Adrenal gland (tissue), 12 donors: ENCODE data around the gene PDE6D. TPM values are rescaled to one million over a fixed set of nuclear protein-coding genes. Genes with fewer than 3 reads are reported as not detected.
A peak's percentile ranks its signal among the peaks of the same experiment; 100 is the strongest.

Experiments used
- DNase-seq, 7 donors: peaks; one replicate each; pipeline ENCODE4 v3.0.0-alpha.2; 2019 to 2020
- H3K27ac ChIP-seq, 5 donors: fragments of 200-600 bp; sonication (generic) in 4 of 5; 1 replicate in 3 of 5; 2 replicates in 2 of 5; pipeline versions ENCODE4 v1.5.1 to v1.8.0; 2016 to 2020; ENCODE audit warnings: mild to moderate bottlenecking in 1 of 5
- H3K27me3 ChIP-seq: fragments of 200-600 bp; 2 replicates; pipeline ENCODE4 v1.8.0; 2021
- H3K36me3 ChIP-seq, 2 donors: fragments of 200-600 bp; replicated peaks in 1 of 2; 1 replicate in 1 of 2; 2 replicates in 1 of 2; pipeline versions ENCODE4 v1.5.1 to v1.8.0; 2018 to 2022
- H3K4me1 ChIP-seq, 2 donors: fragments of 200-600 bp; replicated peaks in 1 of 2; 1 replicate in 1 of 2; 2 replicates in 1 of 2; pipeline versions ENCODE4 v1.5.1 to v1.8.0; 2018 to 2021
- H3K4me3 ChIP-seq, 4 donors: fragments of 200-600 bp; sonication (generic) in 3 of 4; one replicate each; pipeline ENCODE4 v1.5.1; 2016 to 2018
- H3K9me3 ChIP-seq, 3 donors: fragments of 200-600 bp; sonication (generic) in 1 of 3; replicated peaks in 1 of 3; 1 replicate in 2 of 3; 2 replicates in 1 of 3; pipeline versions ENCODE4 v1.5.1 to v1.8.0; 2016 to 2021
- POLR2A ChIP-seq, 2 donors: fragments of 450-650 bp; IDR thresholded peaks; one replicate each; pipeline ENCODE4 v1.6.1; 2017; ENCODE audit warnings: antibody characterized with exemption in 2 of 2, mild to moderate bottlenecking in 2 of 2, moderate library complexity in 1 of 2
- WGBS, 4 donors: extraction: QIAGEN DNeasy Blood & Tissue Kit in 2 of 4; methylation state at CpG; one replicate each; pipeline versions ENCODE4 v1.1.5 to v1.1.7; 2013 to 2017; 5-methylcytosine and 5-hydroxymethylcytosine counted together
- intact Hi-C, 2 donors: fragments of 100-400 bp; cut with DNase I; formaldehyde crosslinking; loops; one replicate each; pipeline versions ENCODE4 v1.14.1 to v1.15.0; 2022 to 2023
- polyA plus RNA-seq, 3 donors: library from polyadenylated mRNA; stranded (reverse); fragments of 200-250 nt in 2 of 3; fragments of 350-450 nt in 1 of 3; fragmentation: Illumina TruSeq in 1 of 3; extraction: RNeasy Lipid Tissue Mini Kit (QIAGEN cat#74804) in 1 of 3; gene quantifications; one replicate each; pipeline ENCODE4 v1.2.3, GENCODE V29; 2013 to 2014
- total RNA-seq, 9 donors: library from RNA; depleted of rRNA in 4 of 9; stranded (reverse); fragments of >200 nt in 4 of 9; fragments of 120-200 nt in 1 of 9; fragmentation: NEBNext Ultra II Directional in 1 of 9; extraction: Animal tissue kit (Norgen Biotek cat#: 25700) in 1 of 9; gene quantifications; one replicate each; pipeline versions ENCODE4 v1.1.0 to v1.2.4, GENCODE V29; 2013 to 2023
- TF ChIP-seq, protein P1 (sequence below), 6 experiments: fragments of 450-650 bp in 4 of 6; fragments of 200-600 bp in 2 of 6; sonication (generic) in 1 of 6; IDR thresholded peaks; 1 replicate in 5 of 6; 2 replicates in 1 of 6; pipeline versions ENCODE4 v1.5.1 to v1.8.0; 2016 to 2021; ENCODE audit warnings: antibody characterized with exemption in 6 of 6, mild to moderate bottlenecking in 2 of 6, moderate library complexity in 1 of 6
- donor health status: healthy with polysubstance abuse.
- donor health status: Bipolar disorder and iron deficiency.
- donor health status: DM: yes; HTN: yes; CAD: no.
- donor health status: DM: no; HTN: no; CAD: no.
- donor health status: DM: no; HTN: no; CAD: no.
- donor health status: DM: yes; HTN: yes; CAD: no.

The PDE6D gene
- total and polyA plus RNA-seq, 12 donors = 27.5 to 65.3 (median 42.9) TPM

DNA sequence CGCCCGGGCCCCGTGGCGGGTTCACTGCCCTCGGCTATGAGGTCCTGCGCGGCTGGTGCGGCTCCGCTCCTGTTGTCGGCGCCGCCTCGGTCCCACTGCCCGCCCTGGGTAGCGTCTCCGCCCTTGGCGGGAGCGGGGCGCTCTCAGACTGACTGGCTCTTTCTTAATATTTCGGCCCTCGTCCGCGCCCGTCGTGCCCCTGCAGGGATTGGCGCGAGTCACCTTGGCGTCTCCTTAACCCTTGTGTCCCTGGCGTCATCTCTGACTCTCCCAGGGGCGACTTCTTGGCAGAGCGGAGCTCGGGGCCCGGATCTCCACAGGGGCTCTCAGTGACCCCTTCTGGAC is 71.5 kb downstream of the PDE6D start:
- intact Hi-C loops = no loop called here
- Histone ChIP-seq H3K36me3 (peaks cover 0 to 26% of the 10 kb centered on the region in 2 donors), H3K9me3 (no peaks in the 10 kb centered on the region), H3K27ac (peak overlapping the region; percentile 96 to 100 (median 97)), H3K27me3 (no peaks in the 10 kb centered on the region), H3K4me3 (peak overlapping the region; percentile 66 to 97 (median 86)), H3K4me1 (peaks cover 24 to 47% of the 10 kb centered on the region in 2 donors)
- DNase-seq = peak; percentile 68 to 88 (median 75)
- TF ChIP-seq, protein P1, sequence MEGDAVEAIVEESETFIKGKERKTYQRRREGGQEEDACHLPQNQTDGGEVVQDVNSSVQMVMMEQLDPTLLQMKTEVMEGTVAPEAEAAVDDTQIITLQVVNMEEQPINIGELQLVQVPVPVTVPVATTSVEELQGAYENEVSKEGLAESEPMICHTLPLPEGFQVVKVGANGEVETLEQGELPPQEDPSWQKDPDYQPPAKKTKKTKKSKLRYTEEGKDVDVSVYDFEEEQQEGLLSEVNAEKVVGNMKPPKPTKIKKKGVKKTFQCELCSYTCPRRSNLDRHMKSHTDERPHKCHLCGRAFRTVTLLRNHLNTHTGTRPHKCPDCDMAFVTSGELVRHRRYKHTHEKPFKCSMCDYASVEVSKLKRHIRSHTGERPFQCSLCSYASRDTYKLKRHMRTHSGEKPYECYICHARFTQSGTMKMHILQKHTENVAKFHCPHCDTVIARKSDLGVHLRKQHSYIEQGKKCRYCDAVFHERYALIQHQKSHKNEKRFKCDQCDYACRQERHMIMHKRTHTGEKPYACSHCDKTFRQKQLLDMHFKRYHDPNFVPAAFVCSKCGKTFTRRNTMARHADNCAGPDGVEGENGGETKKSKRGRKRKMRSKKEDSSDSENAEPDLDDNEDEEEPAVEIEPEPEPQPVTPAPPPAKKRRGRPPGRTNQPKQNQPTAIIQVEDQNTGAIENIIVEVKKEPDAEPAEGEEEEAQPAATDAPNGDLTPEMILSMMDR (IDR thresholded peaks at IDR 0.05) = no peak
- WGBS, 4 donors = 0% methylated on average over 19 to 33 of the region's 33 CpGs; no CpG with 5 or more reads in 2 of the 4 donors

GRCh38 chr2:231708773-231709635 is 72.1 kb downstream of the PDE6D start:
- H3K9me3 ChIP-seq = no peaks in the 10 kb centered on the region
- DNase-seq = peak; percentile 56 to 75 (median 62)
- peak overlapping the region; percentile 96 to 100 (median 97) for H3K27ac ChIP-seq
- H3K36me3 ChIP-seq = peaks cover 0 to 23% of the 10 kb centered on the region in 2 donors
- H3K4me1 ChIP-seq = peaks cover 24 to 42% of the 10 kb centered on the region in 2 donors
- peak overlapping the region; percentile 66 to 97 (median 86) for H3K4me3 ChIP-seq
- WGBS, 4 donors = 0 to 1% (median 0%) methylated on average over 5 to 118 of the region's 118 CpGs
- H3K27me3 ChIP-seq = no peaks in the 10 kb centered on the region
- intact Hi-C loops = no loop called here
- TF ChIP-seq, protein P1 (IDR thresholded peaks at IDR 0.05) = no peak
- TF ChIP-seq POLR2A (IDR thresholded peaks at IDR 0.05) = peak in 1 of 2 donors; percentile 60

DNA sequence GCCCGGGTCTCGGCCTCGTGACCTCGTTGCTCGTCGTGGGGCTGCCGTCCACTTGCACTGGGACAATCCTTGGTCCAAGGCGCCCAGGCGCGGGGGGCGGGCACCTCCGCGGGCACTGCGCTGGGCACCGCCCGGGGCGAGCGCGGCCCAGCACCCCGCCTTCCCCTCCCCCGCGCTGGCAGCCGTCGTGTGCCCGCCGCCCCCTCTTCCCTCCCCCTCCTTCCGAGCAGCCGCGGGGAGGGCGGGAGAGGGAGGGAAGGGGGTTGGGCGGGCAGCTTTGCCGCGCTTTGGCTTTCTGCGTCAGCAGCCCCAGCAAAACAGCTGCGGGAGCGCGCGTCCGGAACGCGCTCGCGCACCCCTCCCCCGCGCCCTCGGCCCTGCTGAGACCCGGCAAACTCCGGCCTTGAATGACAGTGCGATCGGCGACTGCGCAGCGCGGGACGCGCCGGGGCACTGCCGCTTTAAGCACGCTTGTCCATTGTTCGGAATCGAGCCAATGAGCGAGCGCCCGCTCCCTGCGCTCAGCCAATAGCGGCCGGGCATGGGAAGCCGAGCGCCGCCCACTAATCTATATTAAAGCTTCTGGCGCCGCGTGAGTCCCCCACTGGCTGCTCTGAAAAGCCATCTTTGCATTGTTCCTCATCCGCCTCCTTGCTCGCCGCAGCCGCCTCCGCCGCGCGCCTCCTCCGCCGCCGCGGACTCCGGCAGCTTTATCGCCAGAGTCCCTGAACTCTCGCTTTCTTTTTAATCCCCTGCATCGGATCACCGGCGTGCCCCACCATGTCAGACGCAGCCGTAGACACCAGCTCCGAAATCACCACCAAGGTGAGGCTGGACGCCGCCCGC is 72.9 kb downstream of the PDE6D start, which contains the start of gene PTMA:
TSS of gene PTMA (plus strand) at position 599 of the 846 bp plus-strand sequence. CDS start at position 781, 182 bp downstream.
- no peaks in the 10 kb centered on the region for H3K27me3 ChIP-seq
- intact Hi-C loops = no loop called here
- H3K36me3 ChIP-seq = peaks cover 0 to 16% of the 10 kb centered on the region in 2 donors
- no peaks in the 10 kb centered on the region for H3K9me3 ChIP-seq
- 0% methylated on average over 15 to 96 of the region's 97 CpGs; no CpG with 5 or more reads in 1 of the 4 donors for WGBS, 4 donors
- DNase-seq = peak; percentile 99 to 100 (median 100)
- TF ChIP-seq, protein P1 (IDR thresholded peaks at IDR 0.05) = peak in 1 of 6 experiments; percentile 29
- peak; percentile 98 for TF ChIP-seq POLR2A (IDR thresholded peaks at IDR 0.05)
- peaks cover 24 to 35% of the 10 kb centered on the region in 2 donors for H3K4me1 ChIP-seq
- peak within 1 kb of the TSS; percentile 97 to 100 (median 100) for H3K27ac ChIP-seq
- peak within 1 kb of the TSS; percentile 66 to 97 (median 86) for H3K4me3 ChIP-seq

GRCh38 chr2:231707625-231707926 is 73.5 kb downstream of the PDE6D start:
- peaks cover 0 to 14% of the 10 kb centered on the region in 2 donors for H3K36me3 ChIP-seq
- H3K27ac ChIP-seq = peak overlapping the region; percentile 97 to 100 (median 100)
- intact Hi-C loops = no loop called here
- DNase-seq = peak in 1 of 7 donors; percentile 90
- no peaks in the 10 kb centered on the region for H3K27me3 ChIP-seq
- no peaks in the 10 kb centered on the region for H3K9me3 ChIP-seq
- H3K4me3 ChIP-seq = peak overlapping the region in 2 of 4 donors; percentile 28 to 82
- 2 to 6% (median 3%) methylated on average over 18 to 30 of the region's 30 CpGs for WGBS, 4 donors
- peaks cover 24 to 34% of the 10 kb centered on the region in 2 donors for H3K4me1 ChIP-seq
- TF ChIP-seq, protein P1 (IDR thresholded peaks at IDR 0.05) = peak in 1 of 6 experiments; percentile 1
- TF ChIP-seq POLR2A (IDR thresholded peaks at IDR 0.05) = peak in 1 of 2 donors; percentile 56
